Measurements from ENCODE around the gene TMEM184A. TPM values are rescaled to one million over a fixed set of nuclear protein-coding genes. Genes with fewer than 3 reads are reported as not detected.
A peak's percentile ranks its signal among the peaks of the same experiment; 100 is the strongest.

TMEM184A gene
- total RNA-seq, 1 experiment from 2014 or later = 16.5 TPM

DNA sequence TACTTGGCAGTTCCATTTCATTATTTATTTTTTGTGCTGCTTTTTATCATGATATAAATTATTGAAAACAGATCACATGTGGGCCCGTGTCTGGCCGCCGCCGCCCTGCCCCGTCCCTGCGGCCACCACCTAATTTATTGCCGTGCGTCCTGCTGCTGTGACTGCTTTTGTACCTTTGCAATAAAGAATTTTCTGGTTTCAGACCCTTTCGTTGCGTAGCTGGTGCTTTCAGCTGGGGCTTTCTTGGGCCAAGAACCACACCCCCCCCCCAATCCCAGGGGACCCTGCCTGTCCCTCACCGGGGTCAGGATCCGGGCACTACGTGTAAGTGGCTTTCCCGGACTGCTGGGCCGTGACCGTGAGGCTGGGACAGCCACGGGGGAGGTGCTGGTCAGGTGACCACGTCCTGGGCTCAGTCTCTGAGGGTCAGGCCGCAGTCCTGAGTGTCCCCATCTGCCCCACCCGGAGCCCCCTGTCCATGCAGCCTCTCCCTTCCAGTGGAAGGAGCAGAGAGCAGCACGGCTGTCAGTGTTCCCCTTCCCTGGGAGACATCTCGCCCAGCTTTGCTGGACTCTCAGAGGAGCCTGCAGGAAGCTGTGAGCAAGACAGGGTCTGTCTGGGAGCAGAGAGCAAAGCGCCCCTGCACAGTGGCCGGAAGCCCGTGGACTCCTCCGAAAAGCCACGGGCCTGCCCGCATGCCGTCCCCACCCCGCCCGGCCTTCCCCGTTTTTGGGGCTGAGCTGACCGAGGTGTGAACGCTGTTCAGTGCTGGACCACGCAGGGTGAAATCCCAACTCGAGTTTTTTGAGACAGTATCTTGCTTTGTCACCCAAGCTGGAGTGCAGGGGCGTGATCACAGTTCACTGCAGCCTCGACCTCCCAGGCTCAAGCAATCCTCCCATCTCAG lies 12.9 kb downstream of the TMEM184A start:
- POLR2A ChIA-PET = no interaction called here
- Histone ChIP-seq H3K4me3 (ENCODE audit: low read depth, low read length) (no peak overlapping the region), H3K9me3 (no peaks in the 10 kb centered on the region), H3K27me3 (replicated peaks; ENCODE audit: control insufficient read depth, insufficient read depth, low read length) (no peaks in the 10 kb centered on the region), H3K36me3 (ENCODE audit: control insufficient read depth, insufficient read depth, low read length) (peaks cover 3% of the 10 kb centered on the region), H3K4me1 (no peaks in the 10 kb centered on the region)
- H3K27ac Mint-ChIP-seq (ENCODE audit: unreplicated experiment) = peak overlapping the region; percentile 80
- intact Hi-C loops (cut with micrococcal nuclease; ENCODE audit: unreplicated experiment) = no loop called here
- TF ChIP-seq, protein P1, sequence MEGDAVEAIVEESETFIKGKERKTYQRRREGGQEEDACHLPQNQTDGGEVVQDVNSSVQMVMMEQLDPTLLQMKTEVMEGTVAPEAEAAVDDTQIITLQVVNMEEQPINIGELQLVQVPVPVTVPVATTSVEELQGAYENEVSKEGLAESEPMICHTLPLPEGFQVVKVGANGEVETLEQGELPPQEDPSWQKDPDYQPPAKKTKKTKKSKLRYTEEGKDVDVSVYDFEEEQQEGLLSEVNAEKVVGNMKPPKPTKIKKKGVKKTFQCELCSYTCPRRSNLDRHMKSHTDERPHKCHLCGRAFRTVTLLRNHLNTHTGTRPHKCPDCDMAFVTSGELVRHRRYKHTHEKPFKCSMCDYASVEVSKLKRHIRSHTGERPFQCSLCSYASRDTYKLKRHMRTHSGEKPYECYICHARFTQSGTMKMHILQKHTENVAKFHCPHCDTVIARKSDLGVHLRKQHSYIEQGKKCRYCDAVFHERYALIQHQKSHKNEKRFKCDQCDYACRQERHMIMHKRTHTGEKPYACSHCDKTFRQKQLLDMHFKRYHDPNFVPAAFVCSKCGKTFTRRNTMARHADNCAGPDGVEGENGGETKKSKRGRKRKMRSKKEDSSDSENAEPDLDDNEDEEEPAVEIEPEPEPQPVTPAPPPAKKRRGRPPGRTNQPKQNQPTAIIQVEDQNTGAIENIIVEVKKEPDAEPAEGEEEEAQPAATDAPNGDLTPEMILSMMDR (IDR thresholded peaks at IDR 0.05; ENCODE audit: insufficient read depth in 1 of 2, low read depth in 1 of 2, low read length in 1 of 2, severe bottlenecking in 1 of 2, unreplicated experiment in 1 of 2) = no peak
- H3K27me3 Mint-ChIP-seq (ENCODE audit: insufficient read depth, unreplicated experiment) = no peaks in the 10 kb centered on the region
- no peaks in the 10 kb centered on the region for H3K9me3 Mint-ChIP-seq (ENCODE audit: unreplicated experiment)
- H3K36me3 Mint-ChIP-seq (ENCODE audit: insufficient read depth, unreplicated experiment) = peaks cover 73% of the 10 kb centered on the region
- H3K4me3 Mint-ChIP-seq (ENCODE audit: unreplicated experiment) = no peak overlapping the region
- no TSS peak for BruUV-seq (replicated peaks)
- CTCF ChIA-PET = interaction anchor here (1.4 kb wide), 1 partner anchor 13 kb away, joined by 3 read pairs; the partner anchor contains the start of gene TMEM184A
- DNase-seq = peak in 1 of 2 experiments; percentile 31
- H3K4me1 Mint-ChIP-seq (ENCODE audit: low read depth, unreplicated experiment) = no peaks in the 10 kb centered on the region

DNA sequence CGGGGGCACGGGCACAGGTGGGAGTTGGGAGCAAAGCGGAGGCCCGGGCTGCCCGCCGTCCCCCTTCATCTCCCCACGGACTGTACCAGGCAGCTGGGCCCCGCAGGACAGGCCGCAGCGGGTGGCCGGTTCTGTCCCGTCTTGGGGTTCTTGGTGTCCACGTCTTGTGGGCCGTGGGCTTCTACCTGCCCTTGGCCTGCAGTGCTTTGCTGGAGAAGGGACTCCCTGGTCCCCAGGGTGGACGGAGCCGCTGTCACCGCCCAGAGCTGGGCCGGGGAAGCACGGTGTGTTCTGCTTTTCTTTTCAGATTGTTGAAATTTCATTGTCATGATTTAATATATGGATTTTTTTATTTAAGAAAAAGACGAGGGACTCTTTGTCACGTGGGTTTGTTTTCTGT lies 13.7 kb downstream of the TMEM184A start:
- intact Hi-C loops (cut with micrococcal nuclease; ENCODE audit: unreplicated experiment) = no loop called here
- Histone ChIP-seq H3K27me3 (replicated peaks; ENCODE audit: control insufficient read depth, insufficient read depth, low read length) (no peaks in the 10 kb centered on the region), H3K4me3 (ENCODE audit: low read depth, low read length) (no peak overlapping the region), H3K36me3 (ENCODE audit: control insufficient read depth, insufficient read depth, low read length) (peaks cover 3% of the 10 kb centered on the region), H3K9me3 (no peaks in the 10 kb centered on the region), H3K4me1 (peaks cover 7% of the 10 kb centered on the region)
- ChIA-PET POLR2A (no interaction called here), CTCF (no interaction called here)
- H3K9me3 Mint-ChIP-seq (ENCODE audit: unreplicated experiment) = no peaks in the 10 kb centered on the region
- BruUV-seq (replicated peaks) = no TSS peak
- peak overlapping the region; percentile 80 for H3K27ac Mint-ChIP-seq (ENCODE audit: unreplicated experiment)
- no peaks in the 10 kb centered on the region for H3K27me3 Mint-ChIP-seq (ENCODE audit: insufficient read depth, unreplicated experiment)
- peak in 1 of 2 experiments; percentile 24 for DNase-seq
- no peak overlapping the region for H3K4me3 Mint-ChIP-seq (ENCODE audit: unreplicated experiment)
- H3K36me3 Mint-ChIP-seq (ENCODE audit: insufficient read depth, unreplicated experiment) = peaks cover 80% of the 10 kb centered on the region
- no peaks in the 10 kb centered on the region for H3K4me1 Mint-ChIP-seq (ENCODE audit: low read depth, unreplicated experiment)
- TF ChIP-seq, protein P1 (IDR thresholded peaks at IDR 0.05; ENCODE audit: insufficient read depth in 1 of 2, low read depth in 1 of 2, low read length in 1 of 2, severe bottlenecking in 1 of 2, unreplicated experiment in 1 of 2) = no peak

DNA sequence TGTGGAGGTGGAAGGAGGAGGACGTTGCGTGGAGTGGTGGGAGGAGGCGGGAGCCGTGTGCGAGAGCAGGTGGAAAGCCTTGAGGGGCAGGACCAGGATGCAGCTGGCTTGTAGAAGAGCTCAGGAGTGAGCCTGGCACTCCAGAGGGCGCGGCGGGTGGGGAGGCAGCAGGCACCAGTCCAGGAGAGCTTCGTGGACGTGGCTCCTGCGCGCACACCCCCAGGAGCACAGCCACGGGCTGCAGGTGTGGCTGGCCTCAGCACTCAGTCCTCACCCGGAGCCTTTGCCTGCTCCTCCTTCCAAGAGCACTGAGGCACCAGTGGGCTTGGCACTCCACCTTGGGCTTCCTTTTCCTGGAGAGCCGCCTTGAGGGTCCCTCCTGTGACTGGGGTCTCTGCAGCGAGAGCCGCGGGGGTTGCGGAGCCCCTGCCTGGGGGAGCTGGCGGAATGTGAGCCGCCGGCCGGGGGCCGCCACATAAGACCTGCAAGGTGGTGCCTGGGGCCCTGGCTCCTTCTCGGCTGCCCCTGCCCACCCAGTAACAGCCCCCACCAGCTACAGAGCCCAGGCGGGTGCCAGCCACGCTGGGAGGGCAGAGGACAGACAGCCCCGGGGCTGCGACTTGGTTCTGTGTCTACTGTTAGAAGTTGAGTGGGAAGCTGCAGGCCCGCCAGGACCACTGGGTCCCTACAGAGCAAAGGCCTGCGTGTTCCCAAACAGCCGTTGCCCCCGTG lies 14.4 kb downstream of the TMEM184A start:
- Histone ChIP-seq H3K4me1 (peaks cover 13% of the 10 kb centered on the region), H3K36me3 (ENCODE audit: control insufficient read depth, insufficient read depth, low read length) (peaks cover 3% of the 10 kb centered on the region), H3K27me3 (replicated peaks; ENCODE audit: control insufficient read depth, insufficient read depth, low read length) (no peaks in the 10 kb centered on the region), H3K9me3 (no peaks in the 10 kb centered on the region), H3K4me3 (ENCODE audit: low read depth, low read length) (no peak overlapping the region)
- POLR2A ChIA-PET = no interaction called here
- BruUV-seq (replicated peaks) = no TSS peak
- H3K4me3 Mint-ChIP-seq (ENCODE audit: unreplicated experiment) = no peak overlapping the region
- H3K9me3 Mint-ChIP-seq (ENCODE audit: unreplicated experiment) = no peaks in the 10 kb centered on the region
- no peak overlapping the region for H3K27ac Mint-ChIP-seq (ENCODE audit: unreplicated experiment)
- H3K27me3 Mint-ChIP-seq (ENCODE audit: insufficient read depth, unreplicated experiment) = no peaks in the 10 kb centered on the region
- CTCF ChIA-PET = no interaction called here
- intact Hi-C loops (cut with micrococcal nuclease; ENCODE audit: unreplicated experiment) = no loop called here
- DNase-seq = peak in 1 of 2 experiments; percentile 37
- peaks cover 80% of the 10 kb centered on the region for H3K36me3 Mint-ChIP-seq (ENCODE audit: insufficient read depth, unreplicated experiment)
- TF ChIP-seq, protein P1 (IDR thresholded peaks at IDR 0.05; ENCODE audit: insufficient read depth in 1 of 2, low read depth in 1 of 2, low read length in 1 of 2, severe bottlenecking in 1 of 2, unreplicated experiment in 1 of 2) = no peak
- H3K4me1 Mint-ChIP-seq (ENCODE audit: low read depth, unreplicated experiment) = no peaks in the 10 kb centered on the region

Measured in Caco-2 (cell line).